Fibroblast of lung (primary cell): Measurements from ENCODE around the gene TFF1.

ENCODE experiments used
- CTCF ChIP-seq, 2 donors: IDR thresholded peaks in 1 of 2; conservative IDR thresholded peaks in 1 of 2; 1 replicate in 1 of 2; 2 replicates in 1 of 2; pipeline ENCODE4 v1.5.1; 2011 to 2012; ENCODE audit warnings: low read length in 2 of 2, control low read depth in 1 of 2, inconsistent platforms in 1 of 2, low read depth in 1 of 2, mild to moderate bottlenecking in 1 of 2
- EZH2 ChIP-seq: IDR thresholded peaks from 2 replicates; pipeline ENCODE4 v1.5.1; 2012; ENCODE audit warnings: low read length, control low read depth, mild to moderate bottlenecking; ENCODE audit errors: missing control alignments

GRCh38 chr21:42390193-42390592 lies 23.9 kb upstream of the TFF1 start:
- TF ChIP-seq CTCF (conservative IDR thresholded peaks at IDR 0.05 in 1 of 2, IDR thresholded peaks at IDR 0.05 in 1 of 2; ENCODE audit: low read depth in 1 of 2, low read length in 2 of 2) (no peak), EZH2 (no peak)
